Subcutaneous abdominal adipose tissue (tissue), 5 donors: ENCODE results near the gene EGFR.

Source experiments
- H3K27ac ChIP-seq: one replicate; pipeline ENCODE4 v1.7.0; 2013; ENCODE audit warnings: low read depth, mild to moderate bottlenecking, inconsistent platforms, low read length, moderate library complexity
- H3K27me3 ChIP-seq, 5 donors: one replicate each; pipeline ENCODE4 v1.7.0; 2013; ENCODE audit warnings: low read length in 5 of 5, inconsistent platforms in 1 of 5; ENCODE audit not compliant: control insufficient read depth in 5 of 5, insufficient read depth in 4 of 5
- H3K36me3 ChIP-seq, 5 donors: one replicate each; pipeline ENCODE4 v1.7.0; 2013; ENCODE audit warnings: low read length in 5 of 5; ENCODE audit not compliant: control insufficient read depth in 5 of 5, insufficient read depth in 5 of 5
- H3K4me1 ChIP-seq, 5 donors: one replicate each; pipeline ENCODE4 v1.7.0; 2013; ENCODE audit warnings: low read length in 5 of 5, mild to moderate bottlenecking in 3 of 5, moderate library complexity in 1 of 5; ENCODE audit not compliant: control insufficient read depth in 5 of 5, insufficient read depth in 5 of 5
- H3K4me3 ChIP-seq, 5 donors: one replicate each; pipeline ENCODE4 v1.7.0; 2013; ENCODE audit warnings: low read length in 5 of 5, low read depth in 1 of 5
- H3K9ac ChIP-seq, 5 donors: one replicate each; pipeline ENCODE4 v1.7.0; 2013; ENCODE audit warnings: low read length in 5 of 5, mild to moderate bottlenecking in 4 of 5, moderate library complexity in 3 of 5
- H3K9me3 ChIP-seq, 5 donors: one replicate each; pipeline ENCODE4 v1.7.0; 2013; ENCODE audit warnings: low read length in 5 of 5; ENCODE audit not compliant: control insufficient read depth in 5 of 5
- donor health status: healthy.
- donor health status: healthy.
- donor health status: healthy.
- donor health status: healthy.
- donor health status: healthy.

EGFR gene

DNA sequence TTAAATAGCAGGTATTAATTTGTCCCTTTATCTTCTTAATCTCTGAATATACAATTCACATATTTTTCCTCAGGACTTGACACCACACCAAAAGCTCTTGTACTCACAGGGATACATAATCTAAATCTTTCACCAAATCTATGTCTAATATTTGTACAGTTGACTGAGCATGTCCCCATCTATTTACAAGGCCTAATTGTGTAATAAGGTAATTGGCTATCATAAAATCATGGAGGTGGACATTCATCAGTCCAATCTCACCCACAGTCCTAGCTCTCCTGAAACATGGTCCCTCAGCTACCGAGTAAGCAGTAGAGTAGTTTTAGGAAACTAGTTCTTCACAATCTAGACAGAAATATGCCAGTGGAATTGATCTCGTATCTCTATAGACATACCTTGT lies 30.3 kb upstream of the EGFR start:
- H3K4me1 ChIP-seq = peaks cover 0 to 8% (median 6%) of the 10 kb centered on the region in 5 donors
- no peaks in the 10 kb centered on the region for H3K27me3 ChIP-seq
- H3K36me3 ChIP-seq = no peaks in the 10 kb centered on the region

DNA sequence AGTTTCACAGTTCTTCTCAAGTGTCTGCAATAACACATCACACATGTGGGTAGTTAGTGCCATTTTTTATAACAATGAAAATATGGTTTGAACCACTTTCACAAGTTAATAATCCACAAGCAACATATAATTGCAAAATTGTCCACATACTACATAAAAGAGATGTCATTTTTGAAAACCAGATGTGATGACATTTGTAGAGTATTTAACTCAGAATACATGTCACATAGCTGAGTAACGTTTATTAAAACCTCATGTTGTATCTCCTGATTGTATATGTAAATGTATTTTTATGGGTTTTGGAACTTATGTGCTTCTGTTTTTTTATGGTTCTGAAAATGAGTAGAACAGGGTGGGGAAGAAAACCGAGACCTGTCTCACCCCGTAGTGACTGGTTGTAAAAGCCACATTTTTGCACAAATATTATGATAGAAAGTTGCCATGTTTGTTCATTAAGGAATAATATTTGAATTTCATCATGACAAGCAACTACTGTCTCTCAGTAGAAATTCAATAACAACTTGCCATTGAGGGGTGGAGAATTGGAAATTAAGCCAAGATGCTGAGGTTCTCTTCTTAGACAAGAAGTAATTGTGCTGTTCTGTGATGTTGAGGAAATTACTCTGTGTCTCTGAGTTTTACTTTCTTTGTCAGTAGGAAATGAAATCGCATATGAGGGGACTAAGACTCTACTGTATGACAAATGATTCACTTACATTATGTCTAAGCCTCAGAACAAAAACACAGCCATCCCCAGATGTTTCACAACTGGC lies 29.2 kb upstream of the EGFR start:
- H3K4me1 ChIP-seq = peaks cover 0 to 8% (median 6%) of the 10 kb centered on the region in 5 donors
- no peak overlapping the region for H3K9ac ChIP-seq
- no peaks in the 10 kb centered on the region for H3K36me3 ChIP-seq
- no peaks in the 10 kb centered on the region for H3K27me3 ChIP-seq
- no peak overlapping the region for H3K27ac ChIP-seq
- H3K9me3 ChIP-seq = no peaks in the 10 kb centered on the region
- no peak overlapping the region for H3K4me3 ChIP-seq

More for the DNA sequence above, 30.3 kb upstream of the EGFR start:
- no peaks in the 10 kb centered on the region for H3K9me3 ChIP-seq
- no peak overlapping the region for H3K4me3 ChIP-seq
- H3K9ac ChIP-seq = no peak overlapping the region
- no peak overlapping the region for H3K27ac ChIP-seq

DNA sequence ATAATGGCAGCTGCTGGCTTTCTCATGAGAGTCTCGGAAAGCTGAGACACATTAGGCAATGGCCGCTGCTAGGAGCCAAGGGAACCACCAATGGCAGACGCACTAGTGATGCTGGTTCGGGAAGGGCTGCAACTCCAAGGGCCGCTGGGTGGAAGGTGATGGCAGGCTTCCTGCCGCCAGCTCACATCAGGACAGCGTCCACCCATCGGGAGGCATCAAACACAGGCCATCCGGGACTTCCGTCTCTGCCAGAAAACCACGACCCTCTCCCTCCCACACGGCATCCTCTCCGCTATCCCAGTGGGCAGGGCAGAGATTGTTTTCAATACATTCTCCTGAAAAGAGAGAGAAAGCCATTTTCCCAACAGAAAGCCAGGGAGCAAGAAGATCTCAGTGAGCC lies 27.5 kb upstream of the EGFR start:
- Histone ChIP-seq H3K36me3 (no peaks in the 10 kb centered on the region), H3K9ac (no peak overlapping the region), H3K9me3 (no peaks in the 10 kb centered on the region), H3K4me1 (peaks cover 0 to 8% (median 6%) of the 10 kb centered on the region in 5 donors), H3K4me3 (no peak overlapping the region), H3K27ac (no peak overlapping the region), H3K27me3 (no peaks in the 10 kb centered on the region)

DNA sequence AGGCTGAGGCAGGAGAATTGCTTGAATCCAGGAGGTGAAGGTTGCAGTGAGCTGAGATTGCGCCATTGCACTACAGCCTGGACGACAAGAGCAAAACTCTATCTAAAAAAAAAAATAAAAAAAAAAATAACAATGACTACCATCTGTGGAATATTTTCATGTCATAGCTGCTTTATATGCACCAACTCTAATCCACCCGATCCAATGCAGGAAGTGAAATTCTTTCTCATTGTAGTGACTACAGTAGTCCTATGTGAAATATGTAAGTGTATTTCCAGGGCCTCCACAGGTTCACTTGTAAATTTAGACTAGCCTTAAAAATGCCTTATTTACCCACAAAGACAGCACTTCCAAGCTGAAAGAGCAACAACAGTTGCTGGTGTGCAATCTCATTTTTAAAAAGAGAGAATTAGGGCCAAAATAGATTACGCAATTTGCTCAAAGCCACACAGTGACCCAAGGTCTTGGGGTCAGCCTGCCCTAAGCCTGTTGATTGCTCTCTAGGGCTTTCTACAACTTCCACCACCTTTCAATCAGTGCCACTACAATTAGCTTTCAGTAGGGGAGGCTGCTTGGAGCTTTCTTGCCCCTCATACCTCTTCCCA lies 25.8 kb upstream of the EGFR start:
- H3K9ac ChIP-seq = no peak overlapping the region
- H3K4me3 ChIP-seq = no peak overlapping the region
- H3K27me3 ChIP-seq = no peaks in the 10 kb centered on the region
- no peak overlapping the region for H3K27ac ChIP-seq
- peaks cover 0 to 8% (median 6%) of the 10 kb centered on the region in 5 donors for H3K4me1 ChIP-seq
- no peaks in the 10 kb centered on the region for H3K36me3 ChIP-seq
- H3K9me3 ChIP-seq = no peaks in the 10 kb centered on the region

DNA sequence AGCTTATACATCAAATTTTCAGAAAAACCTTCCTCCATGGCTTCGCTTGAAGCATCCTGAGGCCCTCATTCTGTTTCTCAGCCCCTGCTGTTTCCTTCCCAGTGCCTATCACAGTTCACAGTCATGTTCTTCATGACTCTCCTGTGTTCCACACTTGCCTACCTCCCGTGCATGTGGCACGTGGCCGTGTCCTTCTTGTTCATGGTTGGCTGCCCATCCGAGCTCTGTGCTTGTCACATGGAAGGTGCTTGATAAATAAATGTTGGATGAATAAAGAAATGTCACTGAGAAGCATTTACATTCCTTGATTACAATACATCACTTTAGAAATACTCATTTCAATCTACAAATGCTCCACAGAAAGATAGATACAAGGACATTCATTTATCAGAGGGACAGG lies 23.7 kb upstream of the EGFR start:
- peaks cover 0 to 8% (median 6%) of the 10 kb centered on the region in 5 donors for H3K4me1 ChIP-seq
- H3K9ac ChIP-seq = no peak overlapping the region
- no peaks in the 10 kb centered on the region for H3K9me3 ChIP-seq
- no peaks in the 10 kb centered on the region for H3K36me3 ChIP-seq
- no peak overlapping the region for H3K4me3 ChIP-seq
- no peaks in the 10 kb centered on the region for H3K27me3 ChIP-seq
- no peak overlapping the region for H3K27ac ChIP-seq

DNA sequence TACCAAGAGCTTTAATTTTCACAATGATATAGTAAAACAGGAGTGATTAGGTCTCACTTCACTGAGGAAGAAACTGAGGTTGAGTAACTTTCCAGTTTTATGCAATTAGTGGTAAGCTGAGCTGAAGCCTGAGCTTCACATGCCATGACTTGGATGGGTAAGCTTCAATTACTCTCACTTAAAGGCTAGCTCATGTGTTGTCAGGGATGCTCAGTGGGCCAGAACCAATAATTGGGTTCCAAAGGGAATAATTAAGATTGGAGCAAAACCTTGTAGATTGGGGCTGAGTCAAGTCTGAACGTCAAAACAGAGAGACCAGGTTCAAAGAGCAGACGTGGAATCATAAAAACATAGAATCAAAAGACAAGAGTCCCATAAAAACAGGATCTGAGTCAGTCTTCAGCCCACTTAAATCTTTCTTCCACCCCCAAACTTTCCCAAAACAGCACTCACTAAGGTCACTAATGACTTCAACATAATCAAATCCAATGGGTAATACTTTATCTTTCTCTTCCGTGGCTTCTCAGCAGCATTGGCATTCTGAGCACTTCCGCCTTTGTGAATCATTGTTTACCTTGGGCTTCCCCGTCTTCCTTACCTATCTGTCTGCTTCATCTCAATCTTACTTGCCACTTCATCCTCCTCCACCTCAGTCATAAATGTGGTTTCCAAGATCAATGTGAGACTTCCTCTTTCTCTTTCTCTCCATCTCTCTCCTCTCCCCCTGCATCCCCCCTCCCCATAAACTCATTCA lies 23.0 kb upstream of the EGFR start:
- no peak overlapping the region for H3K9ac ChIP-seq
- peaks cover 0 to 8% (median 6%) of the 10 kb centered on the region in 5 donors for H3K4me1 ChIP-seq

DNA sequence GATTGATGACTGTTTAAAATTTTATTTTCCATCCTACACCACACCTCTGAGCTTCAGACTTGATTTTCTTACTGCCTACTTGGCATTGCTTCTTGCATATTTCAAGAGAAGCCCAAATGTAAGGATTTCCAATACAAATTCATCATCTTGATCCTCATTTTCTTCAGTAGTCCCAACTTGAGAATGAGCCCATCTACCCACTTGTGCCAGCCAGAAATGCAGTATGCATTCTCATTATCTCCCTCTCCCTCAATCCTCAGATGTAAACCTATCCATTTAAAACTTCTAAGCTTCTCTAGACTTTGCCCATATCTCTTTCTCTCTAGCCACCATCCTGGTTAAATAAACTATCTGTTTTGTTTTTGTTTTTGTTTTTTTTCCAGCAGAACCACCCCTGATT lies 22.4 kb upstream of the EGFR start:
- Histone ChIP-seq H3K27me3 (no peaks in the 10 kb centered on the region), H3K4me3 (no peak overlapping the region), H3K4me1 (peaks cover 0 to 8% (median 6%) of the 10 kb centered on the region in 5 donors), H3K9me3 (no peaks in the 10 kb centered on the region), H3K36me3 (no peaks in the 10 kb centered on the region), H3K9ac (no peak overlapping the region), H3K27ac (no peak overlapping the region)

More for the DNA sequence above, 23.0 kb upstream of the EGFR start:
- Histone ChIP-seq H3K36me3 (no peaks in the 10 kb centered on the region), H3K27ac (no peak overlapping the region), H3K9me3 (no peaks in the 10 kb centered on the region), H3K27me3 (no peaks in the 10 kb centered on the region), H3K4me3 (no peak overlapping the region)

DNA sequence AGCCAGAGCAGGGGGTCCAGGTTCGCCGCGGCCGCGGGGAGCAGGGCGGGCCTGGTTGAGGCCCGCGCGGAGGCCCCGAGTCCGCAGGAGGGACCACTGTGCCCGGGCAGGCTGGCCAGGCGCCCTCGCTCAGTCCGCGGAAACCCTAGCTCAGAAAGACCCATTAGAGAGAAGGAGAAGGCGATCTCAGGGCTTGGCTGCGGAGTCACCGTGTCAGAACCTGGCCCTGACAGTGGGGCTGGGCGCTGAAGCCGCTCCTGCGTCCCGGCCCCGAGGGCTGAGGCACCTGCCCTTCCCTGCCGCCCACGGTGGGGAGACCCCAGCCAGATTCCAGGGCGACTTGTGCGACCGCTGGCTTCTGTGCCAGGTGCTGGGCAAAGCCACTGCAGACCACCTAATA lies 14.2 kb upstream of the EGFR start:
- no peaks in the 10 kb centered on the region for H3K4me1 ChIP-seq
- H3K27ac ChIP-seq = no peak overlapping the region
- H3K4me3 ChIP-seq = no peak overlapping the region
- H3K9me3 ChIP-seq = peaks cover 0 to 3% (median 0%) of the 10 kb centered on the region in 5 donors
- peaks cover 0 to 8% (median 3%) of the 10 kb centered on the region in 5 donors for H3K27me3 ChIP-seq
- H3K36me3 ChIP-seq = no peaks in the 10 kb centered on the region
- H3K9ac ChIP-seq = no peak overlapping the region

DNA sequence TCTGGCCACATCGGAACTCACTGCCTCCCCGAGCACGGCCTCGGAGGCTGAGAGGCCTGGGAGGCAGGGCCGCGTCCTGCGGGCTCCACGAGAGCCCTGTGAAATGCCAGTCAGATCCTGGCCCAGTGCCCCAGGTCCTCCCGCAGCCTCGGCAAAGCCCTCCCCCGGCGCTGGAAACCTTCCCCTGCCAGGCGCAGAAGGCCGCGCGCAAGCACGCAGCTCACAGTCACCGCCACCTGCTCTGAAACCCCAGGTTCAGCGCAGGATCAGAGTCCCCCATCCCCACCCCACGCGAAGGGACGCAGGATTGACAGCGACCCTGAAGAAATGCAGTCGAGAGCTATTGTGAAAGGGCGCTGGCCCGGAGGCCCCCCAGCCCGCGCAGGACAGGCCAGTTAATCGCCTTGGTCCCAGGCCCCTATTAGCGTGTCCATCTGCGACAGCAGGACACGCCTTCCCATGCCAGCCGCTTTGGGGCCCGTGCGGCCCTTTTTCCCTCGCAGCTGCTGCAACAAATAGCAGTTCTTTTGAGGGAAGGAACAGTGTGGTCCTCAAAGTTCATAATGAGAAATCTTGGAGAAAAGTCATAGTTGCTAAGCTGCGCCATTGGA lies 13.5 kb upstream of the EGFR start:
- Histone ChIP-seq H3K4me3 (no peak overlapping the region), H3K27ac (no peak overlapping the region)

More for the DNA sequence above, 13.5 kb upstream of the EGFR start:
- Histone ChIP-seq H3K9ac (no peak overlapping the region), H3K4me1 (no peaks in the 10 kb centered on the region), H3K9me3 (peaks cover 0 to 3% (median 0%) of the 10 kb centered on the region in 5 donors), H3K27me3 (peaks cover 0 to 8% (median 3%) of the 10 kb centered on the region in 5 donors), H3K36me3 (no peaks in the 10 kb centered on the region)
